Measurements from ENCODE around the gene NT5DC4.

GRCh38 chr2:112694182-112694581, 26.6 kb upstream of the NT5DC4 start:
- no peak for TF ChIP-seq CTCF (IDR thresholded peaks at IDR 0.05; ENCODE audit: borderline replicate concordance, extremely low read depth, low read length, poor library complexity, severe bottlenecking)
- no peak for TF ChIP-seq EZH2 (IDR thresholded peaks at IDR 0.05; ENCODE audit: borderline replicate concordance, low read depth, low read length, severe bottlenecking)
